ENCODE results near the gene ZNF33B.
A peak's percentile ranks its signal among the peaks of the same experiment; 100 is the strongest.
"Not testable (repeated sequence)": the region's sequence is repeated elsewhere in the genome, so short reads cannot be mapped to it uniquely, and the experiment has no call there.

ZNF33B gene

DNA sequence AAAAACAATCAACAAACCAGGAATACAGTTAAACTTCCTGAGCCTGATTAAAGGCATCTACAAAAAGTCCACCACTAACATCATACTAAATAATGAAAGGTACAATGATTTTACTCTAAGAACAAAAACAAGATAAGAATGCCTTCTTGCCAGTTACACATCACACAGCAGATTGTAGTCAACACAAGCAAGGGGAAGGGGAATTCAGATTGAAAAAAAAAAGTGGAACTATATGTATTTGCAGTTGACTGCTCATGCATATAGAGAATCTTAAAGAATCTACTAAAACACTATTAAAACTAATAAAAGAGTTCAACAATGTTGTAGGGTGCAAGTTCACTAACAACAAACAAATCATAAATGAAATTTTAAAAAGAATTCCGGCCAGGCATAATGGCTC is 28.5 kb downstream of the ZNF33B start:
- DNase-seq, result no peak

DNA sequence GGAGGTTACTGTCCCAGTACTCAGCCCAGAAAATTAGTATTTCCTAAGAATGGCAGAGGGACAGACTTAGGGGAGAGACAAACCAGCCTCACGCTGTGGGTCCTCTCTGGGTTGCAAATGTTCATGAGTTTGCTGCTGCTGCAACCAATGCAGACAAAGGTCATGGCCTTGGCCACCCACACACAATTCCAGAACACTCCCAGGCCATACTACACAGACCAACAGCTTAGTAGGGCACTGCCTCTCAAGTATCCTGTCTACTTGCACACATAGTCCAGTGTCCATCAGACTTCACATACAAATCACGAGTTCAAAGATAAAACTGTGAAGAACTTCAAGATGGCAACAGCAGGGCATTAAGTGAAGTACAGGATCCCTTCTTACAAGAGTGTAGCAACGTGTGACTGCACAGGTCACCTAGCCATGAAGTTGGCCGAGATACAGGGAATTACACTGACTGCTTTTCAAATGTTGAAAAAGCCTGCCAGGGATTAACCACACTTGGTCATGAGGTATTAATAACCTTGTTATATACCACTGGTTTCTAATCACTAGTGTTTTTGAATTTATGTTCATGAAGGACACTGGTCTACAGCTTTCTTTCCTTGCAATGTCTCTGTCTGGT is 40.0 kb downstream of the ZNF33B start:
- no peak for DNase-seq

DNA sequence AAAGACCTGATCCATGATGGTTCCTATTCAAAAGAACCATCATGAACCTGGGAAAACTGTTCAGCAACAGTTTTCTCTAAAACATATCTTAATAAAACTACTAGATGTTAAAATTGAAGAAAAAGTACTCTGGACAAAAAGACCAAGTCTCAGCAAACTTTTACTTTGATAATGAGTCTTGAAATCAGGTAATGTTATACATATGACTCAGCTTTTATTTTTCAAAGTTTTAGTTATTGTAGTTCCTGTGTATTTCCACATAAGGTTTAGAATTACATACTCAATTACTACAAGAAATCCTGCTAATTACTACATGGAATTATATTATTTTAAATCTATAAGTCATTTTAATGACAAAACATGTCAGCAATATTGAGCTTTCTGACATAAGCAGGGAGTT is 42.2 kb downstream of the ZNF33B start:
- DNase-seq, result no peak

DNA sequence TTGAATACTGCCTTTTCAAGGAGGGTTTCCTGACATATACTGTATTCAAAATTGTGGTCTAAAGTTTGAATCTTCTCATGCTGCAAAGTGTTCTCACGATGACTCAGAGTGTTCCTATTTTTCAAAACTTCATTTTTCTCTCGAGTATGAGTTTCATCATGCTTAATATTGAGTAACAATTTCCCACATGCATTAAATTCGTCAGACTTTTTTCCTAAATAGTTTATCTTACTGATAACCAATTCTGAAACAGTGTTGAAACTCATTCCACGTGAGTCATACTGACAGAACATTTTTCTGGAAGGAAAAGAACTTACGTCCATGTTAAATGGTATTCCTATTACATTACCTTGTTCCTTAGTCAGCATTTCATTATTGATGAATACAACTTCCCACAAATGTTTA is 44.1 kb downstream of the ZNF33B start:
- DNase-seq, result no peak

DNA sequence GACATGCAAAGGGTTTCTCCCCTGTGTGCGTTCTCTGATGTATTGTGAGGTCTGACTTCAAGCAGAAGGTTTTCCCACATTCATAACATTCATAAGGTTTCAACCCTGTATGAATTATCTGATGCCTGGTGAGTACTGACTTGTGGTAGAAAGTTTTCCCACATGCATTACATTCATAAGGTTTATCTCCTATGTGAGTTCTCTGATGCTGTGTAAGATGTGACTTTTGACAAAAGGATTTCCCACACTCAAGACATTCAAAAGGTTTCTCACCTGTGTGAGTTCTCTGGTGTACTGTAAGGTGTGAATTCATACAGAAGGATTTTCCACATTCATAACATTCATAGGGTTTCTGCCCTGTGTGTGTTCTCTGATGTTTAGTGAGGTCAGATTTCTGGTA is 45.1 kb downstream of the ZNF33B start:
- DNase-seq, result no peak

DNA sequence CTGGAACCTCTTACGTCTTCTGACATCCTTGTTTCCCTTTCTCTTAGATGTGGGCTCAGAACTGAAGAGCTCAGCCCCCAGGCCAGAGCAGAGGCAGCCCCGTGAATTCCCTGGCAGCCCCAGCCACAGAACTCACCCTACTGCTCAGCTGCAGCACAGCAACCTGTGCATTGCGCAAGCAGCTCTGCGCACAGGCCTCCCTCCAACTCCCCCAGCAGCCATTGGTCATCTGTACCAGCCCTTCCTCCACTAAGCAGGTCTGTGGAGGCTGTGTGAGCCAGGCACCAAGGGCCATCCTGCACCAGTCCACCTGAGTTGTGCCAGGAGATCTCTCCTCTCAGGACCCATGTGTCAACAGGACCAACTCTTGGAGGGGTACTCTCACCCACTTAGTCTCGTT is 54.5 kb downstream of the ZNF33B start:
- DNase-seq, result no peak

DNA sequence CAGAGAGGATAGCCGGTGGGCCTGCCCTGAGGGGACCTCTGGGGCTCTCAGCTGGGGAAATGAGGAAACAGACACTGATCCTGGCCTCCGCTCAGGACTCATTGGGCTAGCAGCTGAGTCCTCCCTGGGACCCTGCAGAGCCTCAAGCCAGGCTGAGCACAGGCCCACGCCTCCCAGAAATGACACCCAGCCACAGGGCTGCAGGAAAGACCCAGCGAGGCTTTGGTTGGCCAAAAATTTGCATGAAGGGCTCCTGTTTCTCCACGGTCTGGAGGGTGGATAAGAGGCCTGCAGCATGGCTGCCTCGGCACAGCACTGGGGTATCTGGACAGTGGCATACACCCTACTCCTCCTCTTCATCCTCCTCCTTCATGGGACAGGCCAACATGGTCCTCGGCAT is 60.4 kb downstream of the ZNF33B start:
- DNase-seq, result no peak

DNA sequence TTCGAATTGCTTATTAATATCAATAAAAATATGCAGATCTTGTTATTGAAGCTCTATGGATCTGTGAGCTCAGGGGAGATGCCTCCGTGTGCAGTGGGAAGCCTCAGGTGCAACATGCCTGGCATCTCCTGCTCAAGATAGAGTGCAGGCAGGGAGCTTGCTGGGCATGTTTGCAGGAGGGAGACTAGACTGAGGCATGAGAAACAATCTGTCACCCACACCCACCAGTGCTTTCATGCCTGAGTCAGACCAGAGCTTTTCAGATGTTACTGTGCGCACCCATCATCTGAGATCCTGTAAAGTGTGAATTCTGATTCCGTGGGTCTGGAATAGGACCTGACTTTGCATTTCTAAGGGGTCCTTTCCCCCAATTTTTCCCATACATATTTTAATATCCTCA is 62.0 kb downstream of the ZNF33B start:
- no peak for DNase-seq

DNA sequence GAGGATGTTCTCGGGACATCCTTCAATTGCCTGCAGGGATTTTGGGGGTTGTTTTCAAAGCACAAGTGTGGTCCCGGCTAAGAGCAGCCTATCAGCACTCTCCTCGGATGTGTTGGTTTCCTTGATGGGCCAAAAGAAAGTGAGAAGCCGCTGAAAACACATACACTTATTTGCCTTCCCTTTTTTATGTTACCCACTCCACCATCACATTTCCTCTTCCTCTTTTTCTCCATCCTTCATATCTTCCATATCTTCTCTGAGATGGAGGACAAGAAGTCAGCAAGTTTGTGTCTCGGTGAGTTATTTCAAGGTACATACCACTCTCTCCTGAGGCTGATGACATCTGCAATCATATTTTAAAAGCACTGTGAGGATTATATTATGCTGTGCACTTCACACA is 64.0 kb downstream of the ZNF33B start:
- DNase-seq, result no peak

DNA sequence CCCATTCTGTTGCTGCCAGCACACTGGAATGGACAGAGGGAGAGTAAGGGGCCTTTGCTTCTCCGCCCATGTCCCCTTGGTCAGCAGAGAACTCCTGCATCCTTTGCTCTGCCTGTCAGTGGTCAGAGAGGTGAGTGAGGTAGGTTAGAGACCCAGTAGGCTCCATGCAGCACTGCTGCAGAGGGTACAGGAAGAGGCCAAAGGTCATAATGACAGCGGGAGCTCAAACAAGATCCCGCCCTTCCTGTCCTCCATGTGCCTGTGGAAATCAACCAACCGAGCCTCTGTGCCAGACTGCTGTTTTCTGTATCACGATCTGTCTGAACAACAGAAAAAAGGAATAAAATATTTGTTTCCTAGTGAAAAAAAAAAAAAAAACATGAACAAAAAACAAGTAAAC is 81.4 kb downstream of the ZNF33B start:
- no peak for DNase-seq

DNA sequence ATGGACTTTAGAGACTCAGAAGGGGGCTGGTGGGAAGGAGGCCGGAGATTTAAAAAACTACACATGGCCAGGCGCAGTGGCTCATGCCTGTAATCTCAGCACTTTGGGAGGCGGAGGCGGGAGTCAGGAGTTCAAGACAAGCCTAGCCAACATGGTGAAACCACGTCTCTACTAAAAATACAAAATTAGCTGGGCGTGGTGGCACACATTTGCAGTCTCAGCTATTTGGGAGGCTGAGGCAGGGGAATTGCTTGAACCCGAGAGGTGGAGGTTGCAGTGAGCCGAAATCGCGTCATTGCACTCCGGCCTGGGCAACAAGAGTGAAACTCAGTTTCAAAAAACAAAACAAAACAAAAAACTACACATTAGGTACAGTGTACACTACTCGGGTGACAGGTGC is 84.8 kb downstream of the ZNF33B start:
- not testable (repeated sequence) for DNase-seq

DNA sequence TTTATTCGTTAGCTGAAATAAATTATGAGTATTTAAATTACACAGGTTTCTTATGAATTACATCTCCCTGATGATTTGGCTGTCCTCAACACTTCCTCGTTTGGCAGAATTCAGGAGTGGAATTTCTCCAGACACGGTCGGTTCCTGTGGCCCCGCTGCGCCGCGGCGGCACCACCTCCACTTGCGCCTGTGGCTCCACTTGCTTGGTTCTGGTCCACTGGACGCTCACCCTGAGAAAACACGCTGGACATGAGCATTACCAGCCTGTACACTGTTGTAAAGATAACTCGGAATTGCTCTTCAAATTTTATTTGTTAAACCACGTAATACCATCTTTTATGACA is 85.3 kb downstream of the ZNF33B start:
- DNase-seq, result no peak

DNA sequence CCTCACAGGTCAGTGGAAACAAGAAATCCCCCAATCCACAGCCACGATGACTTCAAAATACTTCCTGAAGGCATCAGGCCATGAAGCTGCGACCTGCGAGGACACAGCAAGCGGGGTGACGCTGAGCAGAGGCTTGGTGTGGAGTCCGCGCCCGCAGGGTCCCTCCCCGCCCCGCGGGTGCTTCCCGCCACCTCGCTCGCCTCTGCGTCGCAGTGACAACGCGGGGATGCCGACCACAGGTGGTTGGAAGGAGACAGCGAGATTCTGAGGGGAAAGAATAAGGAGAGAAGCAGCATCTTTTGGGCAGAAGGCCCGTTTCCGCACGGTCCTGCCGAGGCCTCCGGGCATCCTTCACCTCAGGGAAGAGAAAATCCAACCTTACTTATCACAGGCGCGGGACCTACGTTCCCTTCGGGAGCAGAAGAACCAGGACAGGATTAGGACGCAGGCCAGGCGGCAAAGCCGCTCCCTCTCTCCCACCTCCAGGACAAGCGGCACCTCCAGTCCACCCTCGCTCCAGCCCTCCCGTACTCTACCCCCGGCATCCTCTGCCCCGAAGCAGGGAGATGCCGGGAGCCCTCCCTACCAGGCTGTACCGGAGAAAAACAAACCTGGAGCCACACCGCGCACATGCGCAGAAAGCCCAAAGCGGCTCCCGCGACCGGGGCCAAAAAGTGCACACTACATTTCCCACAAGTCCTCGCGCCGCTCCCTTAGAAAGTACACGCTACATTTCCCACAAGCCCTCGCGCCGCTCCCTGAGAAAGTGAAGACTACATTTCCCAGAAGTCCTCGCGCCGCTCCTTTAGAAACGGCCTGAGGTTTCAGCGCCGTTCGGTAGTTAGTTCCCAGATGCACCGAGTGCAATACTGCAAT is 85.9 kb downstream of the ZNF33B start:
- DNase-seq, result peak; percentile 92

DNA sequence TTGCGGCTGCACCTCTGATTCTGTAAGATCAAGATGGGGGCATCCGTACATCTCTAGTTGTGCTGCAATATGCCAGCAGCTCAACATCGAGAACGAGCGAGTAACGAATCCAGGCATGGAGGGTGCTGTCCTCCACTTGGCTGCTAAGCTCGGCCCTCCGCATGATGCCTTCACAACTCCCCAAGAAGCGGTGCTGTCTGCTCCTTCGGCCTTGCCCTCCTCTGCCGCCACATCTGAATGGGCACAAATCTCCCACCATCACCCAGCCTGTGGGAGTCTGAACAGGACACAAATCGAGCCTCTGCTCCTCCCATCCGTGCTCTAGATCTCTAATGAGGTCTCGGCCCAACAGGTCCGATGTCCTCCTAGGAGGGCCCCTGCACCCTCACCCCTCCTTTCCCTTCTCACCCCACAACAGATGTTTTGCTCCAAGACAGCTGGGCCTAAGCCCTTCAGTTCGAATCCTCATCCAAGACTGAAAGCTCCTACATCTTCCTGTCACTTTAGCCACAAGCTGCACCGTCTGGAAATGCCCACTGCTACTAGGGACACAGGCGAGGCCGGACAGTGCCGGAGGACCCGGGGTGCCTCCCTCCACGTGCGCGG is 86.7 kb downstream of the ZNF33B start:
- DNase-seq, result no peak

DNA sequence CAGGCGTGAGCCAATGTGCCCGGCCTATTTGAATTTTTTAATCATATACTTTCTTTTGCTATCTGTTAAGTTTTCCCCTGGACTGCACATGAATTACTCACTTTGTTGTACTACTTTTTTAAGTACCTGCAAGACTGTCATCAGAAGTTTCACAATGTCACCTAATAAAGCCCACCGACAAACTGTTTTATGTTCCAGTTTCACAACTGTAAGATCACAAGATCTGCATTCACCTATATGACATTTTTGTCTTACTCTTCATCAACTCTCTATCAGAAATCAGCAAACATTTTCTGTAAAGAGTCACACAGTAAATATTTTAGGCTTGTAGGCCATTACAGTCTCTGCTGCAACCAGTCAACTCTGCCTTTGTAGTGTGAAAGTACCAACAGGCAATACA is 88.5 kb downstream of the ZNF33B start:
- DNase-seq, result no peak

DNA sequence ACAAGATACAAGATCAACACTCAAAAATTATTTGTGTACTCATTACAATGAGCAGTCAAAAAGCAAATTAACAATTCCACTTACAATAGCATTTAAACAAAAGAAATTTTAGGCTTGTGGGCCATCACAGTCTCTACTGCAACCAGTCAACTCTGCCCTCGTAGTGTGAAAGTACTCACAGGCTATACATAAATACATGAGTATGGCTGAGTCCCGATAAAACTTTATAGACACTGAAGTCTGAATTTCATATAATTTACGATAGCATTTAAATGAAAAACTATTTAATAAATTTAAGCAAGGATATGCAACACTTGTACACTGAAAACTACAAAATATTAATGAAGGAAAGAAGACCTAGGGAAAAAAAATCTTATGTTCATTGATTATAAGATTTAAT is 90.1 kb downstream of the ZNF33B start:
- DNase-seq, result no peak

DNA sequence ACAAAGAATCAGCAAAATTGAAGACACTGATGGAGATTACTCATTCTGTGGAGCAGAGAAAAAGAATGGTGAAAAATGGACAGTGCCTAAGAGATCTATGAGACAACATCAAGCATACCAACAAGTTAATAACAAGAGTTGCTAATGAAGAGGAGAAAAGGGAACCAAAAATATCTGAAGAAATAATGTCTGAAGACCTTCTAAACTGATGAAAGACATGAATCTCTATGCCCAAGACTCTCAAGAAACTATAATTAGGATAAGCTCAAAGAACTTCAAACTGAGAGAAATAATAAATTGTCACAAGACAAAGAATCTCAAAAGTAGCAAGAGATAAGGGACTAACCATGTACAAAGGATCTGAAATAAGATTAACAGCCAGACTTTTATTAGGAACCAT is 93.4 kb downstream of the ZNF33B start:
- DNase-seq, result no peak

DNA sequence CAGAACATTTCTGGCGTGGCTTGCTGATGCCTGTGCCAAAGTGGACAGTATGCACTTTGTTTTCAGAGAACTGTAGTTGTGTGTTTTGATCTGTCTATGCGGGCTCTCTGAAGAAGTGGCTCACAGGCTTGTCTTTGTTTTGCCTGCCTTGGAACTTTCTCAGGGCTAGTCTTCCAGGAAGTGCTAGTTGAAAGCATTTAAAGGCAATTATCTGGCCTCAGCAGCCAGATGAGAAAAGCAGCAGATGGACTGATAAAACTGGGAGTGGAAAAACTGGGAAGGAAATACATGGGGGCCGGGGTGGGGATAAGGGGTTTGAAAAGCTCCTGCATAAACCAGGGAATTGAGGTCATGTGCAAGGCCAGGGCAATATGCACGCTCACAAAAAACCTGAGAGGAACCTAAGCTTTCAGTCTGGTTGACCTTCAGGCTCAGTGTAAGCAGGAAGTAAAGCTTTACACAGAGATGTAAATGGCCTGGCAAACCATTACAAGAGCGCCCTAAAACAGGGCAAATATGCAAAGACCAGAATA is 94.5 kb downstream of the ZNF33B start:
- DNase-seq, result no peak
